ENCODE results near the gene HRH1. TPM values are rescaled to one million over a fixed set of nuclear protein-coding genes. Genes with fewer than 3 reads are reported as not detected.
A peak's percentile ranks its signal among the peaks of the same experiment; 100 is the strongest.

HRH1 gene
- total and polyA plus RNA-seq, 2 of the 13 experiments (the other 11 are each of a cell fraction or from before 2014, with no cell fraction given): not detected

GRCh38 chr3:11136830-11137626 lies 17.3 kb upstream of the HRH1 start:
- POLR2A ChIA-PET: no interaction called here

More at GRCh38 chr3:11136830-11137626, 17.3 kb upstream of the HRH1 start:
- CTCF ChIA-PET (ENCODE audit: low intra/inter-chr PET ratio, low total read pairs): no interaction called here
- H3K27ac ChIP-seq (ENCODE audit: extremely low read length, insufficient read depth, low read length): no peak overlapping the region
- ATAC-seq (peak; percentile 27; the same call in 2 of the 3 replicates), DNase-seq (ENCODE audit: low spot score) (peak; percentile 40), FAIRE-seq (no peak)
- H3K79me2 ChIP-seq (ENCODE audit: insufficient read depth, low read length): no peaks in the 10 kb centered on the region
- TF ChIP-seq PLRG1 (conservative IDR thresholded peaks at IDR 0.05) (no peak), ZBTB49 (CRISPR knock-in tag; IDR thresholded peaks at IDR 0.05; ENCODE audit: borderline replicate concordance) (no peak), NKX3-1 (CRISPR knock-in tag; IDR thresholded peaks at IDR 0.05) (no peak), ZBTB37 (CRISPR knock-in tag; IDR thresholded peaks at IDR 0.05) (no peak), ZNF101 (CRISPR knock-in tag; IDR thresholded peaks at IDR 0.05; ENCODE audit: borderline replicate concordance, low read depth) (no peak), ZNF264 (CRISPR knock-in tag; IDR thresholded peaks at IDR 0.05) (no peak), FOSL2 (CRISPR knock-in tag; IDR thresholded peaks at IDR 0.05) (peak; percentile 38; the same call in 1 of the 2 replicates), ZFP36L2 (CRISPR knock-in tag; IDR thresholded peaks at IDR 0.05) (no peak)
- no peak overlapping the region for H3K4me3 ChIP-seq (replicated peaks in 1 of 3; ENCODE audit: insufficient read depth in 1 of 3, low read depth in 2 of 3, low read length in 3 of 3)
- H3K4me2 ChIP-seq (ENCODE audit: low read depth, low read length): 0 out of 2 replicates have a peak overlapping the region, but pooled peaks have one; percentile 7
- no peaks in the 10 kb centered on the region for H4K20me1 ChIP-seq (ENCODE audit: insufficient read depth, low read length)
- peaks cover 0 to 22% of the 10 kb centered on the region in 2 experiments; a peak in 2 of 5 replicates for H3K27me3 ChIP-seq (ENCODE audit: control insufficient read depth in 1 of 2, insufficient read depth in 2 of 2, low read length in 2 of 2)
- no peaks in the 10 kb centered on the region for H3K9me3 ChIP-seq (ENCODE audit: low read length)
- BruUV-seq (replicated peaks): no TSS peak
- intact Hi-C loops (cut with micrococcal nuclease; ENCODE audit: unreplicated experiment) (no loop called here), in situ Hi-C loops (cut with HindIII; ENCODE audit: extremely low pct_ligation_motif_present, low pct_unique_long_range_greater_than_20kb) (no loop called here)
- no peaks in the 10 kb centered on the region for H3K36me3 ChIP-seq (replicated peaks in 1 of 2; ENCODE audit: control insufficient read depth in 1 of 2, insufficient read depth in 2 of 2, low read length in 2 of 2)
- H3K9ac ChIP-seq (ENCODE audit: insufficient read depth, low read depth, low read length): no peak overlapping the region
- 20% methylated on average over 20 of the region's 22 CpGs for WGBS (ENCODE audit: low lambda C conversion rate)
- no peaks in the 10 kb centered on the region for H3K4me1 ChIP-seq (ENCODE audit: insufficient read depth, low read length)
- H2AFZ ChIP-seq (ENCODE audit: low read length): no peak overlapping the region
